Superior temporal gyrus (tissue), 1 donor: Measurements from ENCODE around the gene TPRN.
"Not testable (repeated sequence)": the region's sequence is repeated elsewhere in the genome, so short reads cannot be mapped to it uniquely, and the experiment has no call there.

Source experiments
- DNase-seq: peaks from one replicate; pipeline ENCODE4 v3.0.0-alpha.2; 2016; ENCODE audit errors: extremely low spot score

The TPRN gene, protein sequence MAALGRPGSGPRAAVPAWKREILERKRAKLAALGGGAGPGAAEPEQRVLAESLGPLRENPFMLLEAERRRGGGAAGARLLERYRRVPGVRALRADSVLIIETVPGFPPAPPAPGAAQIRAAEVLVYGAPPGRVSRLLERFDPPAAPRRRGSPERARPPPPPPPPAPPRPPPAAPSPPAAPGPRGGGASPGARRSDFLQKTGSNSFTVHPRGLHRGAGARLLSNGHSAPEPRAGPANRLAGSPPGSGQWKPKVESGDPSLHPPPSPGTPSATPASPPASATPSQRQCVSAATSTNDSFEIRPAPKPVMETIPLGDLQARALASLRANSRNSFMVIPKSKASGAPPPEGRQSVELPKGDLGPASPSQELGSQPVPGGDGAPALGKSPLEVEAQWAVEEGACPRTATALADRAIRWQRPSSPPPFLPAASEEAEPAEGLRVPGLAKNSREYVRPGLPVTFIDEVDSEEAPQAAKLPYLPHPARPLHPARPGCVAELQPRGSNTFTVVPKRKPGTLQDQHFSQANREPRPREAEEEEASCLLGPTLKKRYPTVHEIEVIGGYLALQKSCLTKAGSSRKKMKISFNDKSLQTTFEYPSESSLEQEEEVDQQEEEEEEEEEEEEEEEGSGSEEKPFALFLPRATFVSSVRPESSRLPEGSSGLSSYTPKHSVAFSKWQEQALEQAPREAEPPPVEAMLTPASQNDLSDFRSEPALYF

DNA sequence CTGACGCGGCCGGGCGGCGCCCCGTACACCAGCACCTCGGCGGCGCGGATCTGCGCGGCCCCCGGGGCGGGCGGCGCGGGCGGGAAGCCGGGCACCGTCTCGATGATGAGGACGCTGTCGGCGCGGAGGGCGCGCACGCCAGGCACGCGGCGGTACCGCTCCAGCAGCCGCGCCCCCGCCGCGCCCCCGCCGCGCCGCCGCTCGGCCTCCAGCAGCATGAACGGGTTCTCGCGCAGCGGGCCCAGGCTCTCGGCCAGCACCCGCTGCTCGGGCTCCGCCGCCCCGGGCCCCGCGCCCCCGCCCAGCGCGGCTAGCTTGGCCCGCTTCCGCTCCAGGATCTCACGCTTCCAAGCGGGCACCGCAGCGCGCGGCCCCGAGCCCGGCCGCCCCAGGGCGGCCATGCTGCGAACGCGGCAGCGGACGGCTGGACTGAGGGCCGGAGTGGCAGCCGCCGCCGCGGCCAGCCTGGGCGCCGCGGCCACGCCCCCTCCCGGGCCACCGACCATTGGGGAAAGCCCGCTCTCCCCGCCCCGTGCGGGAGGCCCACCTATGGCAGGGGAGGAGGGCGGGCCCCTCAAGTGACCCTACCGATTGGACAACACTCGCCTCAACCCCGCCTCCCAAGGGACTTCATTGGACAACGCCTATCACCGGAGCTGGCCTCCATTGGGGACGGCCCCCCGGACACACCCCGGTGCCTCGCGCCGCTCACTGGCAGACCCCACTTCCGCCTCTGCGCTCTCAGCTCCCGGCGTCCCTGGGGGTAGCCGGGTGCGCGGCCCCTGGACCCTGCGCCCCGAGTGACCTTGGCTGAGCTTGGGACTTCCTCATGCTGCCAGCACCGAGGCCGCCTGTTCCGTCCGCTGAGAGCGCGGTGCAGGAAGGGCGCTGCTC is at the start of gene TPRN:
TPRN (minus strand) TSS at position 431 of the 894 bp plus-strand sequence; CDS start at position 401, 30 bp downstream.
- peak; percentile 99 for DNase-seq

DNA sequence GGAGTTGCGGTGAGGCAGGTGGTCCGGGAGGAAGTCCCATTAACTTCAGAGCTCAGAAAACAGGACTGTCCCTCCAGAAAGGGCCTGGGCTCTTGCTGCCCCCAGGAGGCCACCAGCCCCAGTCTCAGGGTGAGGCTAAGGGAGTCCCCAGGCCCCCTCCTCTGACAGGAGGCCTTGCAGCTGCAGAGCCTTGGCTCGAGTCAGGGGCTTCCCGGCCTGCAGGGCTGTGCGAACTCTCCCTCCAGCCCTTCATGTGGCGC is 47.3 kb upstream of the TPRN start:
- DNase-seq = no peak

DNA sequence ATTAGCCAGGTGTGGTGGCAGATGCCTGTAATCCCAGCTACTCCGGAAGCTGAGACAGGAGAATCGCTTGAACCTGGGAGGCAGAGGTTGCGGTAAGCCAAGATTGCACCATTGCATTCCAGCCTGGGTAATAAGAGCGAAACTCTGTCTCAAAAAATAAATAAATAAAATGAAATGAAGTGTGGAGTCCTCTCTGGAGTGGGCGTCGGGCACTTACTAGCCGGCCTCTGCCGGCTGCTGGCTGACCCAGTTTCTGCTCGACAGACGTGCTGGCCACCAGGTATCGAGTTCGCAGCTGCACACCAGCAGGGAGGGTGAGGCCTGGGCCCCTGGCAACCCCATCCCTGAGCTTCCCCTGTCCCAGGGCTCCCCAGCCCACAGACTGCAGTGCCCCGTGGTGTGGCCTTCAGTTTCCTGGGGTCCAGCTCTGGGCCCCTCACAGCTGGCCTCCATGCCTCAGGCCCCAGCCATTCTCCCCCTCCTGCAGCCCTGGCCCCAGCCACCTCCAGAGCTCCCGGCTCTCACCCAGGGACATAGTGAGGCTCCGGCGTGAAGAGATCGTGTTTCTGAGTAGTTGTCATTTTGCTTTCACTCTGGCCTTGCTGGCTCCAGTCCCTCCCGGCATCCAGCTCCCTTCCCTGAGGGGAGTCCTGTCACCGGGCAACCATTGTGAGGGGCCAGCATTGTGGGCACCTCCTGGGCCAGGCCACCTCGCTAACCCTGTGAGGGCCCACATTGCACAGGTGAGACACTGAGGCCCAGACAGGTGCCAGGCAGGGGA is 46.8 kb upstream of the TPRN start:
- DNase-seq = no peak

DNA sequence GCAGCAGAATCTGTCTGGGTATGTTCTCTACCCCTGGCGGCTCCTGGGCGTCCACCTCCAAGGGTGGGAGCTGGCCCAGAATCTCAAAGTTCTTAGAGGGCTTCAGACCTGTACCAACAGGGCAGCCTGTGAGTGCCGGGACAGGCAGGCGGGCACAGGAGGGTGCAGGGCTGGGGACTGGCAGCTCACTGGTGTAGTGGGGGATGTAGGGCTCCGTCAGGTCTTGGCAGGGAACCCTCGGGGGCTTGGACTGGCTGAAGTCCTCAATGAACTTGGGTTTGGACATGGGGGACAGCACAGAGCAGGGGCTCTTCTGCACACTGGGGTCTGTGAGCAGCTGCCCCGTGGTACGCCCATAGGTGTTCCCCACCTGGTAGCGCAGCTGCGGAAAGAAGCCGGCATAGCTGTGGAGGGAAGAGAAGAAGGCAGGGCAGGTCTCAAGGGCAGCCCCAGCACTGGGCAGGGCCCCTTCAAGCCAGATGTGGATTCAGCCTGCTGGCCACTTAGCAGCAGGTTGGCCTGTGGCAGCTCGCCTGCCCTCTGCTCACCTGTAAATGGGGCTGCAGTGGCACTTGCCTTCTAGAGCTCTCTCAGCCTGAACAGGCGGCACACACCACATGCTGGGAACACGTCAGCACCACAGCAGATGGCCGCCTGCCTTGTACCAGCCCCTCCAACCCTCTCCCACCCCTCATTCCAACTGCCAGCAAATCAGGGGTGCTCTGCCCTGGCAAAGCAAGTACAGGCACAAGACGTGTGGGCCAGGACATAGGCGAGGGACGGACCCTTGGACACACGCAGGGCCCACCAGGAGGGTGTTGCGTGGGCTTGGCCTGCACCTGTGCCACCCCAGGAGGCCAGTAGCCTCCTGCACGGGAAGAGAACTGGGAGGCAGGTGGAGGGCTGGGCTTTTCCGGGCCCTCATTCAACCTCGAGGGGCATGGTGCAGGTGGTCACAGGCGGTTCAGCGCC is 45.2 kb upstream of the TPRN start:
- DNase-seq = no peak

DNA sequence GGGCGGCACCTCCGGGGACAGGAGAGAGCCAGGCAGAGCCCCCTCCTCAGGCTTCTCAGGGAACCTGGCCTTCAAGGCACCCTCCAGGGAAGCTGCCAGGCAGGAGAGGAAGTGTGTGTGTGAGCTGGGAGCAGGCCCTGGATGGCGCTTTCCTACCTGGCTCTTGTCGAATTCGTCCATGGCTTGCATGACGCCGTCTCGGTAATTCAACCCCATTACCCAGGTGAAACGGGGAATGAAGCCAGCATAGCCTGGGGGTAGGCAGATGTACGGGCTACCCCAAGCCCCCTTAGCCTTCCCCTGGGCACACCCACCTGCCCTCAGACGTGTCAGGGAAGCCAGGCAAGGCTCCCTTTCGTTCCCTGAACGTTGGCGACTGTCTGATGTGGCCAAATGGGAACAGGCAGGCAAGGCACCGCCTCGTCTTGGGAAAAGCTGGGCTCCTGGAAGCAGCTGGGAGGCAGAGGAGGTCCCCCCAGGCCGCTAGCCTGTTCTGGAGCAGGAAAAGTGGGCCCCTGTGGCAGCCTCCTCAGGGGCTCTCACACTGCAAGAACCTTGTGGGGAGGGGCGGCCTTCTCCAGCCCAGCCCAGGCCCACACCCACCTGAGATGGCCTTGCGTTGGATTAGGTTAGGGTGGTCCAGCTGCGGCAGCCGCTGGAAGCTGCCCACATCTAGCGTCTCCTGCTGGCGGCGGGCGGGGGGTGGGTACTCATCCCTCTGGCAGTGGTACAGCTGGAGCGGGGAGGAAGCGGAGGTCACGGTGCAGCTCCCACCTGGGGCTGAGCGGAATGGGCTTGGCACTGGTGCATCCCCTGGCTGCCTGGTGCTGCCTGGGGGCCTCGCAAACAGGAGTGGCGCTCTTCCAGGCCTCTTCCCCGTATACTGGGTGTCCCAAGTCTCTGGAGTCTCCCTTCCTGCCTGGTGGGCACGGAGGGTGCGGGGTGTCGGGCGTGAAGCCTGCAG is 44.2 kb upstream of the TPRN start:
- DNase-seq = no peak

DNA sequence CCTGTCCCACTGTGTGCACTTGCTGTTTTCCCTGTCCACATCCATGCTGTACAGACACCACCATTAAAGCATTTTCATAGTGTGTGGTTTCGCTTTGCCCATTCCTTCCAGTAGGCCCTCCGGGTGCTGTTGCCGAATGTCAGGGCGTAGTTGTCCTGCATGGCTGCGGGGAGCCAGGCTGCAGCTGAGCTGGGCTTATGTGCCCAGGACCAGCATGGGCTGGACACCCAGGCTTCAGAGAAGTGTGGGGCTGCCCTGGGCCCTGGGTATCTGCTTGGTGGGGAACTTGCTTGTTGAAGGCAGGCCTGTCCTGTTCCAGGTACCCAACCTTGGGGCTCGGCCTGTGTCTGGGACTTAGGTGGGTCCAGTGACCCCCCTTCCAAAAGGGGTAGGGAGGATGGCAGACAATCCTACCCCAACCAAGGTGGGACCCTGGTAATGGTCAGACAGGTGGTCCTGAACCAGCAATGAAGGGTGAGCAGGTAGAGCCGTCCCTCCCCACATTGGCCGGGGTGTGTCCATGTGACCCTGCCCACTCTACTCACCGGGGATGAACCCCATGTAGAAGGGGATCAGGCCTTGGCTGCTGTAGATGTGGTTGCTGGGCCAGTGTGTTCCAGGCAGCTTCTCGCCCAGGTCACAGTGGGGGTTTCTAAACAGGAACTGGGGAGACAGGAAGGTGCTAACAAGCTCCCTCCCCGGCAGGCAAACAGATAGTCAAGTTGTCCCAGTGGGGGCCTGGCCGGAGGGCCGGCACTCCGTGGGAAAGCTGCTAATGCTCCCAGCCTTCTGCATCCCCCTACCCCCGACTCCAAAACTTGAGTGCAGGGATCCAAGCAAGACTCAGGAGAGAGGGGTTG is 43.3 kb upstream of the TPRN start:
- DNase-seq = no peak

DNA sequence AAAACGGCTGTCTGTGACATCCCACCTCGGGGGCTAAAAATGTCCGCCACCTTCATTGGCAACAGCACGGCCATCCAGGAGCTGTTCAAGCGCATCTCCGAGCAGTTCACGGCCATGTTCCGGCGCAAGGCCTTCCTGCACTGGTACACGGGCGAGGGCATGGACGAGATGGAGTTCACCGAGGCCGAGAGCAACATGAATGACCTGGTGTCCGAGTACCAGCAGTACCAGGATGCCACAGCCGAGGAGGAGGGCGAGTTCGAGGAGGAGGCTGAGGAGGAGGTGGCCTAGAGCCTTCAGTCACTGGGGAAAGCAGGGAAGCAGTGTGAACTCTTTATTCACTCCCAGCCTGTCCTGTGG is 42.7 kb upstream of the TPRN start:
- not testable (repeated sequence) for DNase-seq

DNA sequence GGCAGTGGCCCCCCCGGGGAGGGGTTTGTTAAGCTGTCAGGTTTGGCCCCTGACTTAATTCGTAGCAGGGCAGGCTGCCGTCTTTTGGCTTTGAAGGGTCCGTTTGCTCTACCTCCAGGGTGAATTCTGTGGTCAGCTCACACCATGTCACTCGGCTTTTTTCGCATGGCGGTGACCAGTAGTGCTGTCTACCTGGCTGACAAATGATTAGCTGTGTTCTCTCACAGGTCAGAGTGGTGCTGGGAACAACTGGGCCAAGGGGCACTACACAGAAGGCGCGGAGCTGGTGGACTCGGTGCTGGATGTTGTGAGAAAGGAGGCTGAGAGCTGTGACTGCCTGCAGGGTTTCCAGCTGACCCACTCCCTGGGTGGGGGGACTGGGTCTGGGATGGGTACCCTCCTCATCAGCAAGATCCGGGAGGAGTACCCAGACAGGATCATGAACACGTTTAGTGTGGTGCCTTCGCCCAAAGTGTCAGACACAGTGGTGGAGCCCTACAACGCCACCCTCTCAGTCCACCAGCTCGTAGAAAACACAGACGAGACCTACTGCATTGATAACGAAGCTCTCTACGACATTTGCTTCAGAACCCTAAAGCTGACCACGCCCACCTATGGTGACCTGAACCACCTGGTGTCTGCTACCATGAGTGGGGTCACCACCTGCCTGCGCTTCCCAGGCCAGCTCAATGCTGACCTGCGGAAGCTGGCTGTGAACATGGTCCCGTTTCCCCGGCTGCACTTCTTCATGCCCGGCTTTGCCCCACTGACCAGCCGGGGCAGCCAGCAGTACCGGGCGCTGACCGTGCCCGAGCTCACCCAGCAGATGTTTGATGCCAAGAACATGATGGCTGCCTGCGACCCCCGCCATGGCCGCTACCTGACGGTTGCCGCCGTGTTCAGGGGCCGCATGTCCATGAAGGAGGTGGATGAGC is 42.0 kb upstream of the TPRN start:
- DNase-seq = peak; percentile 10

DNA sequence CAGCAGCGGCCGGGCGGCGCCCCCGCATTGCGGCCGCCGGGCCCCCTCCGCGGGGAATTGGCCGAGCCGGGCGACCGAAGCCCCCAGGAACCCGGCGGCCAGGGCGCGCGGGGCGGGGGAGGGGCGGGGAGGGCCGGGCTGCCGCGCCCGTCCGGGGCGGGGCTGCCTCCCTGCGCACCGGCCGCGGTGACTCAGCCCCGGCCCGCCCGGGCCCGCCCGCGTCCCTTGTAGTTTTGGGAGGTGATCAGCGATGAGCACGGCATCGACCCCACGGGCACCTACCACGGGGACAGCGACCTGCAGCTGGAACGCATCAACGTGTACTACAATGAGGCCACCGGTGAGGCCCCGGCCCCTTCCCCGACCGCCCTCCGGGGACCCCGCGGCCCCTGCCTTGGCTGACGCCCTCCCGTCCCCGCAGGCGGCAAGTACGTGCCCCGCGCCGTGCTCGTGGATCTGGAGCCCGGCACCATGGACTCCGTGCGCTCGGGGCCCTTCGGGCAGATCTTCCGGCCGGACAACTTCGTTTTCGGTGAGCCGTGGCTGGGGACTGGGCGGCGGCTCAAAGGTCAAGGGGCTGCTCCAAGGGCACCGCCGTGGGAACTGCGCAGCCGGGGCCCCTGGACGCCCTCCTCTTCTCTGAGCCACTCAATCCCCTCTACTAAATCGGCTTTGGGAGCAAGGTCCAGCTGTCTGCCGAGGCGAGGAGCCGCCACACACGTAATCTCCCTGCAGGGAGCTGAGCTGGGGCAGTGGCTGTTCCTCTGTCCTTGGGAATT is 41.1 kb upstream of the TPRN start:
- DNase-seq = no peak

DNA sequence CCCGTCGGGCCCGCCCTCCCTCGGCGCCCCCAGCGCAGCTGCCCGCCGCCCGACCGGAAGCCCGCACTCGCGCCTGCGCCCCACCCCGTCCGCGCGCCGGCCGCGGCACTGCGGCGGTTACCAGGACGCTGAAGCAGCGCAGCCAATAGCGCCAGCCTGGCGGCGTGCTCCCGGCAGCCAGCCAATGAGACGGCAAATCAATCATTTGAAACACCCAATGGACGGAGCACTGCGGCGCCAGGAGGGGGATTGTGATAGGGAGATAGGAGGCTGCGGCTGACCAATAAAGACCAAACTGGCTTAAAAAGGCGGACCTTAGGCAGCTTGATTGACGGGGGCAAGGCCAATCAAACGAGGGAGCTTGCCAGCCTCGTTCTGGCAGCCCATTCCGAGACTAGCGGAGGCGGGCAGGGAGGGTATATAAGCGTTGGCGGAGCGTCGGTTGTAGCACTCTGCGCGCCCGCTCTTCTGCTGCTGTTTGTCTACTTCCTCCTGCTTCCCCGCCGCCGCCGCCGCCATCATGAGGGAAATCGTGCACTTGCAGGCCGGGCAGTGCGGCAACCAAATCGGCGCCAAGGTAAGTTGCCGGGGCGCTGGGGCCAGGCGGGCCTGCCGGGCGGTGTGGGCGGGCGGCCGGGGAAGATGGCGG is 40.4 kb upstream of the TPRN start, which contains the start of gene TUBB4B:
TUBB4B (plus strand) TSS at position 447 of the 649 bp plus-strand sequence; CDS start at position 521, 74 bp downstream.
- DNase-seq = peak; percentile 100

DNA sequence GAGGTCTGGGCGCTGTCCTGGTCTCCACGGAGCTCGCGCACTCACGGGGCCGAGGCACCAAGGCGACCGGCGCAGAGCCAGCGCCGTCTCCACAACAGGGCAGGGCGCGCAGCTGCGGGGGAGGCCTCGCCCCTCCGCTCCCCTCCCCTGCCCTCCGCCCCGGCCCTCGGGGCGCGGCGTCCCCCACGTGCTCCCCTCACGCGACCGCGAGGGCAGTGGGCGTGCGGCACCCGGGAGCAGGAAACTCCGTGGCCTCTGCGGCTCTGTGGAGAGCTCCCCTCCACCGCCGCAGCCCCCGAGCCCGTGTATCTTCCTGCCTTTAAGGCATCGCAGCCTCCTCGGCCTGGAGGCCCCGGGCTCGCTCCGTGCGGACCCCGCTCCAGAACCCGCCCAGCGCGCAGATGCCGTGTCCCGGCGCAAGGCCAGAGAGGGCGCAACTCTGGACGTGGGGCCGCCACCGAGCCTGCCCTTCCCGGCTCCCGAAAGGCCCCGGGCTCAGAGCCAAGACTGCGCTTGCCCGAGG is 39.8 kb upstream of the TPRN start:
- DNase-seq = peak; percentile 63

DNA sequence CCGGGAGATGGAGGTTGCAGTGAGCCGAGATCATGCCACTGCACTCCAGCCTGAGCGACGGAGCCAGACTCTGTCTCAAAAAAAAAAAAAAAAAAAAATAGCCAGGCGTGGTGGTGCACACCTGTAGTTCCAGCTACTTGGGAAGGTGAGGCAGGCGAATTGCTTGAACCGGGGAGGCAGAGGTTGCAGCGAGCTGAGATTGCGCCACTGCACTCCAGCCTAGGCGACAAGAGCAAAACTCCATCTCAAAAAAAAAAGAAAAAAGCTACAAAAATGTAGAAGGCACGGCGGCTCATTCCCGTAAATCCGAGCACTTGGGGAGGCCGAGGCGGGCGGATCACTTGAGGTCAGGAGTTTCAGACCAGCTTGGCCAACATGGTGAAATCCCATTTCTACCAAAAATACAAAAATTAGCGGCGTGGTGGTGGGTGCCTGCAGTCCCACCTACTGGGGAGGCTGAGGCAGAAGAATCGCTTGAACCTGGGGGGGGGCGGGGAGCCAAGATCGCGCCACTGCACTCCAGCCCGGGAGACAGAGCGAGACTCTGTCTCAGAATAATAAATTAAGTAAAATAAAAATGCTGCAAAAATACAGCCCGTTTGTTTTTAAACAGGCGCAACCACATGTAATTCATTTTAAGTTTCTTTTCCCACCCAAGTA is 39.1 kb upstream of the TPRN start:
- not testable (repeated sequence) for DNase-seq

DNA sequence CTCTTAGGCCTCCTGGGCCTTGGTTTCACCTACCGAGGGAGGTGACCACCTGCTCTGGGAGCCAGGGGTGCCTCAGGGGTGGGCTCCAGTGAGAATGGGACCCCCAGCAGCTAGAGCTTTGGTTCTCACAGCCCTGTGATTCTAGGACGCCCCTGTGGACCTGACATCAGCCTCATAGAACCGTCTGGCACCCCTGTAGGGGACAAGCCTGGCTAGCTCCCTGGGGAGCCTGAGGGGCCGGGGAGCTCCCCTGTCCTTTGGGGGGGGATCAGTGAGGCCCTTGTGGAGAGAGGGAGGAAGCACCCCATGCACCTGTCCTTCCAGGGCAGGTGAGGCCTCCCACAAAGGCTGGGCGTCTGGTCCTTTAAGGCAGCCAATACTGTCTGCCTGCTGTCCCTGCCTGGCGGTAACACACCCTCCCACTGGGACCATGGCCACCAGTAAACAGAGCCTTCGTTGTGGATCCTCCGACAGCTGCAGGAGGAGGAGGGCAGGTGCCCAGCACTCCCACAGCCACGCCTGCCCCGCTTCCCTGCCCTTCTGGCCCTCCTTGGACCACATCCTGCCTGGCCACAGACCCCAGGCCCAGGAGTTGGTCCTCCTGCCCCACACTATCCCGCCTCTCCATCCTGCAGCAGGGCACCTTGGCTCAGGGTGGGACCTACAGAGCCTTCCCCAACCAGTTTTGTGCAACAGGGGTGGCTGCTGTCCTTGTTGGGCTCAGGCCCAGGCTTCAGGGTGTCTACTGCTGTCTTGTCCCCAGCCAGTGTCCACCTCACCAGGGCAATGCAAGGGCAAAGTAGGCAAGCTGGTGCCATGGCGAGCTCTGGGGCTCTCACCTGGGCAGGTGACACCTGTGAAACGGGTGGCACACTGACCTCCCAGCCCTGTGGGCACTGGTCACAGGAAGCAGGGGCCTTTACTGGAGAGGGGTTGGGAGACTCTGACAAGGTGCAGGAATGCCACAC is 37.5 kb upstream of the TPRN start:
- DNase-seq = peak; percentile 85

DNA sequence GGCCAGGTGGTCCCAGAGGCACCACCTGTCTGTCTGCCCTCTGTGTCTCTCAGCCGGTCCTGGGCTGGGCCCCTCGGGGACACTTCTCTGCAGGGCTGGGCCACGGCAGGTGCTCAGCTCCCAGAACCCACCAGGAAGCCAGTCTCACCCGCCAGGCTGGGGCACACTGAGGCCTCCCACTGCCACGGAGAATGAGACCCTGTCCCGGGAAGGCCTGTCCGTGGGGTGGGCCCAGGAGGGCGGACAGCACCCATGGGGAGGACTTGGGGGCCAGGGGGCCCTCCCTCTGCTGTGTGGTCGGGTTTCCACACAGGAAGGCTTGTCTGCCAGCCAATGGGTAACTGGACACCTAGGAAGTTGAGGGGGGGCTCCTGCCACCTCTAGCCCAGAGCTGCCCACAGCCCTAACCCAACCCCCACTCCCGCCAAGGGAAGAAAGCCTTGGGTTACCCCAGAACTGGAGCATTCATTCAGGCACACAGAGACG is 36.4 kb upstream of the TPRN start:
- peak; percentile 14 for DNase-seq
